Ramos (cell line): Measurements from ENCODE around the gene NCAPD3.

Experiments used
- in situ Hi-C: fragments of 300-500 bp; cut with MboI; formaldehyde crosslinking; loops from one replicate; pipeline ENCODE4 v1.14.3; 2022; ENCODE audit warnings: low sequenced_read_pairs; ENCODE audit not compliant: unreplicated experiment

Gene NCAPD3

DNA sequence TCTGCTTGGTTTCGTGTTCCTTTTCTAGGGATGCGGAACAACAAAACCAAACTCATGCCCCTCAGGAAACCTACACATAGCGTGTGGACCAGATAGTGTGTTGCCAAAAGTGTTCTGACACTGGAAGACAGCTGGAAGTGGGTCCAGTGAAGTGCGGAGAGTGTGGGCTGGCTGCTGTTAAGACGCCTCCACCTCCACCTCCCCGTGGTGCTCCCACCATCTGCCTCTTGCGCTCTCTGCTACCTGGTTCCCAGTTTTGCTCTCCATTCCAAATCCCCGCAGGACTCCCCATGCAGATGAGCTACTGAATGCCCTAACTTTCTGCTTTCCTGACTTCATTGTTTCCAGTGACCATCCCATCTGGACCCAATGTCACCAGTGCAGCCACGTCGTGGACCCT lies 51.8 kb downstream of the NCAPD3 start:
- in situ Hi-C loops = no loop called here

GRCh38 chr11:134170919-134171281 lies 52.9 kb downstream of the NCAPD3 start:
- in situ Hi-C loops = no loop called here

DNA sequence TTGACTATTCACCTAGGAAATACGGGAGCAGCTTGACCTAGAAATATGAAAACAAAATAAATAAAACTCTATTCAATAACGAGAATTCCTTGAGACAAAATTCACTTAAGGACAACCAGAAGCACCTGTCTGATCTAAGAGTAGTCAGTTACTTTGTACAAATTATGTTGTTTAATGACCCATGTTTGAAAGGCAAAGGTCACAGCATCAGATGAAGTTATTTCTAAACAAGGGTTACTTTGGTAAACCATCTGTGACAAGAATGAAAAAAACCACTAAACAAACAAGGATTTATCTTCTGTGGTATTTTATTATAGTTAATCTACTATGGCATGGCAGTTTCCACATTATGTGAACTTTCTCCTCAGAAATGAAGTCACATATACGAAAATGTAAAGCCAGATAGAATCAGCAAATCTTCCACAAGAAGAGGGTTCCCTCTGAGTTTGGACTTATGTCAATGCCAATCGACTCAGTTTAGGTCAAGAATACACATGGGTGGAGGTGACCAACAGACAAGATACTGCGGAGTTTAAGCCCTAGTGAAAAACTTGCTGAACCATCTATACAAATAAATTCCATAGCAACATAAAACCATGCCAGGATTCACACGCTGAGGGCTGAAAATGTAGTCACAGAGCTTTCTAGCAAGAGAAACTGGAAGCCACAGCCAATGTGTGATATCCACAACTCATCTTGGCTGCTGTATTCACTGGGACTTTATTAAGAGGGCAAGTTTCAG lies 53.4 kb downstream of the NCAPD3 start:
- in situ Hi-C loops = no loop called here

GRCh38 chr11:134164490-134165370 lies 59.0 kb downstream of the NCAPD3 start:
- in situ Hi-C loops = no loop called here

- in situ Hi-C loops = no loop called here
Measured at GRCh38 chr11:134159652-134160051, 64.1 kb downstream of the NCAPD3 start.

- in situ Hi-C loops = no loop called here
Measured at GRCh38 chr11:134158023-134158422, 65.7 kb downstream of the NCAPD3 start.

- in situ Hi-C loops = no loop called here
Measured at GRCh38 chr11:134157451-134157850, 66.3 kb downstream of the NCAPD3 start.

DNA sequence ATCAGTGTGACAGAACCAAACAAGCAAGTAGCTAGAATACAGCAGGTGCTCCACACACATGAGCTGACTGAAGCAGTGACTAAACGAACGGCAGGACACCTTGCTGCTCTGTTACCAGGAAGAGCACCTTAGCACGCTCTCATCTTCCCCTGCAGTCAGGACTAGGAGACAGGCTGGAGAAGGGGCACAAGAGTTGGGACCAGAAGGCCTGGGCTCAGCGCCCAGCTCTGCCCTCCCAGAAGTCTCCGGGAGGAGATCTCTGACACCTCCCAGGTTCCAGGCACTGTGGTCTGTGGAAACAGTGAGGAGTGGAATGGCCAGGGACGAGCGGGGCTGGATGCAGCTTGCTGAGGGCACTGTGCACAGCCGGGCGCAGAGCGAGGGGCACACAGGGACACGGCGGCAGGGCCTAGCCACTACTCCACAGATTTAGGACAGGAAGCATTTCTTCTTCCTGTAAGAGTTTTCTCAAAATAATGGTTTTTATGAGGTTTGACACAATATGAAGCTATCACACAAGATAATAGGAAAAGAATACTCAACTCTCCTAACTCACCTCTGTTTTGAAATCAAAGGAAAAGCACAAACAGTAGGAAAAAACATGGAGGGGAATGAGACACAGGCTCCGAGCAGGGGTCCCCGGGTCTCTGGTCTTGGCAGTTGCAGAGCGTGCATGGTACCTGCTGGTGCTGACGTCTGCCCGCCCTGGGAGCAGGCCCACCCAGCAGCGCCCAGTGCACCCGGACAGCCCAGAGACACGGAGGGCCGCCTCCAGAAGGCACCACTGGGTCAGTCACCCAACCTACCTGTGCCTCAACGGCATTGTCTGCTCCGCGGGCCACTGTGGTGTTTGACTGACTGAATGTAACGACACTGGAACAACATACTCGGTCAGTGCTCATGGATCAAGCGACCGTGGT lies 67.6 kb downstream of the NCAPD3 start:
- in situ Hi-C loops = no loop called here

GRCh38 chr11:134155456-134155855 lies 68.3 kb downstream of the NCAPD3 start:
- in situ Hi-C loops = no loop called here

- in situ Hi-C loops = no loop called here
Measured at GRCh38 chr11:134154441-134154840, 69.3 kb downstream of the NCAPD3 start.

GRCh38 chr11:134153147-134153905 lies 70.4 kb downstream of the NCAPD3 start:
- in situ Hi-C loops = no loop called here

- in situ Hi-C loops = no loop called here
Measured at GRCh38 chr11:134152696-134153095, 71.1 kb downstream of the NCAPD3 start.

- in situ Hi-C loops = no loop called here
Measured at GRCh38 chr11:134151083-134151747, 72.6 kb downstream of the NCAPD3 start.

DNA sequence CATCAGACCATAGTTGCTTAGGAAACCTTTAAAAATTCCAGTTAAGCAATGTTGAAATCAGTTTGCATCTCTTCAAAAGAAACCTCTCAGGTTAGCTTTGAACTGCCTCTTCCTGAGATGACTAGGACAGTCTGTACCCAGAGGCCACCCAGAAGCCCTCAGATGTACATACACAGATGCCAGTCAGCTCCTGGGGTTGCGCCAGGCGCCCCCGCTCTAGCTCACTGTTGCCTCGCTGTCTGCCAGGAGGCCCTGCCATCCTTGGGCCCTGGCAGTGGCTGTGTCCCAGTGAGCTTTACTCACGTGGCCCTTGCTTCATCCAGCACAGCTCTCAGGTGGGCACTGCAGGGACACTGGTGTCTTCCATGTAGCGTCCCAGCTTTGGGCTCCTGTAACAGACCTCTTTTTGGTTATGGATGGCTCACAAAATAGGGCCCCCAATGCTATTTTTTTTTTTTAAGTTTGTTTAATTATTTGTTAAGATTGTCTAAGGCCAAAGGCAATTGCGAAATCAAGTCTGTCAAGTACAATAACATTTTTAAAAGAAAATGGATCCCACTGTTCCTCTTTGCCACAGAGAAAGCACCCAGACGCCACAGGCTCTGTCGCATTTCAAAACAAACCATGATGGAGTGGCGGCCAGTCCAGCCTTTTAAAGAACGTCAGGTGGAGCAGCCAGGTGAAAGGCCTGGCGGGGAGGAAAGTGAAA lies 73.4 kb downstream of the NCAPD3 start:
- in situ Hi-C loops = no loop called here

- in situ Hi-C loops = no loop called here
Measured at GRCh38 chr11:134149371-134149770, 74.4 kb downstream of the NCAPD3 start.

- in situ Hi-C loops = no loop called here
Measured at GRCh38 chr11:134146598-134146997, 77.2 kb downstream of the NCAPD3 start.

GRCh38 chr11:134145715-134146114 lies 78.1 kb downstream of the NCAPD3 start:
- in situ Hi-C loops = no loop called here

DNA sequence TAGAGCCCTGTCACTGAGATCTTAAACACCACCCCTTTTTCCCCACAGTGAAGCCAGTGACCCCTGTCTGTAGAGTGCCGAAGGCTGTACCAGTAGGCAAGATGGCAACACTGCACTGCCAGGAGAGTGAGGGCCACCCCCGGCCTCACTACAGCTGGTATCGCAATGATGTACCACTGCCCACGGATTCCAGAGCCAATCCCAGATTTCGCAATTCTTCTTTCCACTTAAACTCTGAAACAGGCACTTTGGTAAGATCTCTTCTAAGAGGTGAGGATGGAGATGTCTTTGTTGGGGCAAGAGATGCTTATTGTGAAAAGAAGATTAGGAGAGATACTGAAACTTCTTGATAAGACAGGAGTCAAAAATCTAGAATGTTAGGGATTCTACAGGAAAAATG lies 79.0 kb downstream of the NCAPD3 start:
- in situ Hi-C loops = no loop called here

DNA sequence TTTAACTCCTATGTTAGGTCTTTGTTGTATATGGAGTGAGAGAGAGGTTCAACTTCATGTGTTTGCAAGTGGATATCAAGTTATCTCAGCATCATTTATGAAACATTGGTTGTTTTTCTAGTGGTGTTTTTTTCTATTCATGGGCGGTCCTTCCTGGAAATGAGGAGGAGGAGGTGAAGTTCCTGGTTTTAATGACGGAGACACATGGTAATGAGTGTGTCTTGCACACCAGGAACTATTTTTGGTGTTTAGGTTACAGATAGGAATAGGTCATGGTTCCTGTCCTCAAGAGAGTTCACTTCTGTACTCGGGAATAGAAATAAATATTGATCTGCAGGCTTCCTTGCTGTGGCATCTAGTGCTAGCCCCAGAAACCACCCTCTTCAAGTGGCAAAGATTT lies 80.0 kb downstream of the NCAPD3 start:
- in situ Hi-C loops = no loop called here
